ENCODE measurements around the gene TTC12.

GRCh38 chr11:113349528-113349927 lies 35.1 kb downstream of the TTC12 start:
- TF ChIP-seq CTCF (IDR thresholded peaks at IDR 0.05) (no peak), POLR2A (IDR thresholded peaks at IDR 0.05) (no peak)
